ENCODE measurements around the gene AQP6. TPM values are rescaled to one million over a fixed set of nuclear protein-coding genes. Genes with fewer than 3 reads are reported as not detected.

AQP6 gene
- total RNA-seq, 2 experiments from 2014 or later: not detected

DNA sequence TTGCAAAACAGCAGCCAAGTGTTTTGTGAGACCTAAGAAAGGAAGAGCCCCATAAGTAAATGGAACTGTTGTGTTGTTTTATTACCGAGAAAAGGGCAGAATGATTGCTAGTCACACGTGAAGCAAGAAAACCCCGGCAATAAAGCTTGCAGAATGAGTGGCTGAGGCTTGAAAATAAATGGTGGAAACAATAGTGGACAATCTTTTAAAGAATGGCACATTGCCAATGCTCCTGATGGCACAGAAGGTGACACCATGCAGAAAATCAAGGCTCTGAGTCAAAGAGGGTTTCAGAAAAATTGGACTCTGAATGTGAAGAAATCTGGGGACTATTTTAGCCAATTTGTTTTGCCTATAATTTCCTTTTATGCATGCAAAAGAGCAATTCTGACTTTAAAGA, 26.2 kb upstream of the AQP6 start:
- ChIA-PET POLR2A (interaction anchor here (1.2 kb wide), 1 partner anchor 19 kb away, joined by 3 read pairs; no protein-coding TSS in a partner anchor), CTCF (ENCODE audit: unreplicated experiment) (interaction anchor here (1.0 kb wide), 2 partner anchors 40 to 77 kb away, joined by 3 read pairs; no protein-coding TSS in a partner anchor)
- TF ChIP-seq EZH2phosphoT487 (IDR thresholded peaks at IDR 0.05; ENCODE audit: borderline replicate concordance, low read depth, low read length): no peak
- TF ChIP-seq CTCF (conservative IDR thresholded peaks at IDR 0.05; ENCODE audit: low read length): no peak
- Histone ChIP-seq H3K9me2 (ENCODE audit: insufficient read depth, low read length) (no peaks in the 10 kb centered on the region), H3K4me1 (ENCODE audit: insufficient read depth, low read length, poor library complexity, severe bottlenecking) (peaks cover 19% of the 10 kb centered on the region), H3K4me3 (ENCODE audit: low read depth, low read length, poor library complexity, severe bottlenecking) (no peak overlapping the region), H3K9me3 (ENCODE audit: low read length) (no peaks in the 10 kb centered on the region), H2AFZ (ENCODE audit: low read length) (0 out of 2 replicates have a peak overlapping the region, but pooled peaks have one; percentile 60), H3K36me3 (ENCODE audit: insufficient read depth, low read length) (no peaks in the 10 kb centered on the region), H3K79me2 (ENCODE audit: insufficient read depth, low read depth, low read length) (no peaks in the 10 kb centered on the region), H3K4me2 (ENCODE audit: low read length) (no peak overlapping the region), H3K27ac (ENCODE audit: low read depth, low read length, poor library complexity, severe bottlenecking) (no peak overlapping the region), H4K20me1 (ENCODE audit: insufficient read depth, low read length) (no peaks in the 10 kb centered on the region)
- no peak for DNase-seq (ENCODE audit: low spot score)
- BruUV-seq (replicated peaks): no TSS peak
- intact Hi-C loops (cut with micrococcal nuclease; ENCODE audit: unreplicated experiment): loop anchor here (10.0 kb wide), 1 partner anchor 82 kb away; no protein-coding TSS in a partner anchor

GRCh38 chr12:49947593-49948226, 25.0 kb upstream of the AQP6 start:
- H3K4me1 ChIP-seq (ENCODE audit: insufficient read depth, low read length, poor library complexity, severe bottlenecking): peaks cover 9% of the 10 kb centered on the region

More at GRCh38 chr12:49947593-49948226, 25.0 kb upstream of the AQP6 start:
- Histone ChIP-seq H3K9me2 (ENCODE audit: insufficient read depth, low read length) (no peaks in the 10 kb centered on the region), H3K4me2 (ENCODE audit: low read length) (no peak overlapping the region), H3K27ac (ENCODE audit: low read depth, low read length, poor library complexity, severe bottlenecking) (no peak overlapping the region), H2AFZ (ENCODE audit: low read length) (no peak overlapping the region), H3K36me3 (ENCODE audit: insufficient read depth, low read length) (no peaks in the 10 kb centered on the region), H3K4me3 (ENCODE audit: low read depth, low read length, poor library complexity, severe bottlenecking) (no peak overlapping the region), H4K20me1 (ENCODE audit: insufficient read depth, low read length) (no peaks in the 10 kb centered on the region), H3K9me3 (ENCODE audit: low read length) (no peaks in the 10 kb centered on the region), H3K79me2 (ENCODE audit: insufficient read depth, low read depth, low read length) (no peaks in the 10 kb centered on the region)
- TF ChIP-seq EZH2phosphoT487 (IDR thresholded peaks at IDR 0.05; ENCODE audit: borderline replicate concordance, low read depth, low read length) (no peak), CTCF (conservative IDR thresholded peaks at IDR 0.05; ENCODE audit: low read length) (no peak)
- CTCF ChIA-PET (ENCODE audit: unreplicated experiment): interaction anchor here (1.0 kb wide), 1 partner anchor 138 kb away, joined by 5 read pairs; no protein-coding TSS in a partner anchor
- DNase-seq (ENCODE audit: low spot score): no peak
- no TSS peak for BruUV-seq (replicated peaks)
- intact Hi-C loops (cut with micrococcal nuclease; ENCODE audit: unreplicated experiment): loop anchor here (10.0 kb wide), 1 partner anchor 83 kb away; no protein-coding TSS in a partner anchor
- POLR2A ChIA-PET: interaction anchor here (0.5 kb wide), 2 partner anchors 35 to 357 kb away, joined by 3 to 7 read pairs; no protein-coding TSS in a partner anchor

All from OCI-LY7 (cell line).